ENCODE measurements around the gene ACYP2. TPM values are rescaled to one million over a fixed set of nuclear protein-coding genes. Genes with fewer than 3 reads are reported as not detected.

ACYP2 gene
- polyA plus RNA-seq, 2 donors, result 12.6 to 14.1 TPM

- H3K36me3 ChIP-seq (ENCODE audit: control insufficient read depth in 2 of 2, insufficient read depth in 2 of 2, low read length in 1 of 2), result no peaks in the 10 kb centered on the region
- no peaks in the 10 kb centered on the region for H3K27me3 ChIP-seq (ENCODE audit: control insufficient read depth in 1 of 2, insufficient read depth in 2 of 2, low read length in 2 of 2)
- no peak overlapping the region for H3K27ac ChIP-seq (ENCODE audit: low read depth in 2 of 2, low read length in 1 of 2)
- WGBS, 2 donors, result 49 to 64% methylated on average over 4 of the region's 4 CpGs
- H3K4me3 ChIP-seq (ENCODE audit: low read depth in 1 of 2, low read length in 2 of 2), result no peak overlapping the region
- no peaks in the 10 kb centered on the region for H3K9me3 ChIP-seq (ENCODE audit: control insufficient read depth in 2 of 2, insufficient read depth in 1 of 2, low read depth in 1 of 2, low read length in 1 of 2)
- H3K4me1 ChIP-seq (ENCODE audit: control insufficient read depth in 2 of 2, insufficient read depth in 2 of 2, low read length in 1 of 2), result no peaks in the 10 kb centered on the region
These were observed 118.6 kb downstream of the ACYP2 start for GRCh38 chr2:54233832-54234649.

GRCh38 chr2:54237428-54237827 is 122.0 kb downstream of the ACYP2 start:
- no peaks in the 10 kb centered on the region for H3K9me3 ChIP-seq (ENCODE audit: control insufficient read depth in 2 of 2, insufficient read depth in 1 of 2, low read depth in 1 of 2, low read length in 1 of 2)
- 96 to 97% methylated on average over 2 of the region's 2 CpGs for WGBS, 2 donors
- no peak overlapping the region for H3K27ac ChIP-seq (ENCODE audit: low read depth in 2 of 2, low read length in 1 of 2)
- no peaks in the 10 kb centered on the region for H3K4me1 ChIP-seq (ENCODE audit: control insufficient read depth in 2 of 2, insufficient read depth in 2 of 2, low read length in 1 of 2)
- H3K36me3 ChIP-seq (ENCODE audit: control insufficient read depth in 2 of 2, insufficient read depth in 2 of 2, low read length in 1 of 2), result no peaks in the 10 kb centered on the region
- no peaks in the 10 kb centered on the region for H3K27me3 ChIP-seq (ENCODE audit: control insufficient read depth in 1 of 2, insufficient read depth in 2 of 2, low read length in 2 of 2)
- H3K4me3 ChIP-seq (ENCODE audit: low read depth in 1 of 2, low read length in 2 of 2), result no peak overlapping the region

GRCh38 chr2:54239427-54239826 is 124.0 kb downstream of the ACYP2 start:
- Histone ChIP-seq H3K27ac (ENCODE audit: low read depth in 2 of 2, low read length in 1 of 2) (no peak overlapping the region), H3K27me3 (ENCODE audit: control insufficient read depth in 1 of 2, insufficient read depth in 2 of 2, low read length in 2 of 2) (no peaks in the 10 kb centered on the region), H3K9me3 (ENCODE audit: control insufficient read depth in 2 of 2, insufficient read depth in 1 of 2, low read depth in 1 of 2, low read length in 1 of 2) (no peaks in the 10 kb centered on the region), H3K4me1 (ENCODE audit: control insufficient read depth in 2 of 2, insufficient read depth in 2 of 2, low read length in 1 of 2) (no peaks in the 10 kb centered on the region), H3K4me3 (ENCODE audit: low read depth in 1 of 2, low read length in 2 of 2) (no peak overlapping the region), H3K36me3 (ENCODE audit: control insufficient read depth in 2 of 2, insufficient read depth in 2 of 2, low read length in 1 of 2) (no peaks in the 10 kb centered on the region)
- WGBS, 2 donors, result 87 to 90% methylated on average over 1 of the region's 1 CpG

GRCh38 chr2:54240515-54241469 is 125.4 kb downstream of the ACYP2 start:
- H3K4me3 ChIP-seq (ENCODE audit: low read depth in 1 of 2, low read length in 2 of 2), result no peak overlapping the region
- 59 to 66% methylated on average over 5 of the region's 5 CpGs for WGBS, 2 donors
- H3K27me3 ChIP-seq (ENCODE audit: control insufficient read depth in 1 of 2, insufficient read depth in 2 of 2, low read length in 2 of 2), result no peaks in the 10 kb centered on the region
- H3K27ac ChIP-seq (ENCODE audit: low read depth in 2 of 2, low read length in 1 of 2), result no peak overlapping the region
- H3K9me3 ChIP-seq (ENCODE audit: control insufficient read depth in 2 of 2, insufficient read depth in 1 of 2, low read depth in 1 of 2, low read length in 1 of 2), result no peaks in the 10 kb centered on the region
- H3K4me1 ChIP-seq (ENCODE audit: control insufficient read depth in 2 of 2, insufficient read depth in 2 of 2, low read length in 1 of 2), result no peaks in the 10 kb centered on the region
- no peaks in the 10 kb centered on the region for H3K36me3 ChIP-seq (ENCODE audit: control insufficient read depth in 2 of 2, insufficient read depth in 2 of 2, low read length in 1 of 2)

GRCh38 chr2:54247115-54247514 is 131.7 kb downstream of the ACYP2 start:
- Histone ChIP-seq H3K36me3 (ENCODE audit: control insufficient read depth in 2 of 2, insufficient read depth in 2 of 2, low read length in 1 of 2) (no peaks in the 10 kb centered on the region), H3K27me3 (ENCODE audit: control insufficient read depth in 1 of 2, insufficient read depth in 2 of 2, low read length in 2 of 2) (no peaks in the 10 kb centered on the region), H3K4me3 (ENCODE audit: low read depth in 1 of 2, low read length in 2 of 2) (no peak overlapping the region), H3K27ac (ENCODE audit: low read depth in 2 of 2, low read length in 1 of 2) (no peak overlapping the region), H3K9me3 (ENCODE audit: control insufficient read depth in 2 of 2, insufficient read depth in 1 of 2, low read depth in 1 of 2, low read length in 1 of 2) (no peaks in the 10 kb centered on the region), H3K4me1 (ENCODE audit: control insufficient read depth in 2 of 2, insufficient read depth in 2 of 2, low read length in 1 of 2) (no peaks in the 10 kb centered on the region)
- 58 to 62% methylated on average over 1 of the region's 1 CpG for WGBS, 2 donors

- Histone ChIP-seq H3K27ac (ENCODE audit: low read depth in 2 of 2, low read length in 1 of 2) (no peak overlapping the region), H3K36me3 (ENCODE audit: control insufficient read depth in 2 of 2, insufficient read depth in 2 of 2, low read length in 1 of 2) (no peaks in the 10 kb centered on the region), H3K4me3 (ENCODE audit: low read depth in 1 of 2, low read length in 2 of 2) (no peak overlapping the region), H3K27me3 (ENCODE audit: control insufficient read depth in 1 of 2, insufficient read depth in 2 of 2, low read length in 2 of 2) (no peaks in the 10 kb centered on the region), H3K4me1 (ENCODE audit: control insufficient read depth in 2 of 2, insufficient read depth in 2 of 2, low read length in 1 of 2) (no peaks in the 10 kb centered on the region), H3K9me3 (ENCODE audit: control insufficient read depth in 2 of 2, insufficient read depth in 1 of 2, low read depth in 1 of 2, low read length in 1 of 2) (no peaks in the 10 kb centered on the region)
These were observed 134.2 kb downstream of the ACYP2 start for GRCh38 chr2:54249629-54250028.

- H3K27me3 ChIP-seq (ENCODE audit: control insufficient read depth in 1 of 2, insufficient read depth in 2 of 2, low read length in 2 of 2), result no peaks in the 10 kb centered on the region
- no peaks in the 10 kb centered on the region for H3K36me3 ChIP-seq (ENCODE audit: control insufficient read depth in 2 of 2, insufficient read depth in 2 of 2, low read length in 1 of 2)
- no peaks in the 10 kb centered on the region for H3K4me1 ChIP-seq (ENCODE audit: control insufficient read depth in 2 of 2, insufficient read depth in 2 of 2, low read length in 1 of 2)
- no peaks in the 10 kb centered on the region for H3K9me3 ChIP-seq (ENCODE audit: control insufficient read depth in 2 of 2, insufficient read depth in 1 of 2, low read depth in 1 of 2, low read length in 1 of 2)
- no peak overlapping the region for H3K27ac ChIP-seq (ENCODE audit: low read depth in 2 of 2, low read length in 1 of 2)
- no peak overlapping the region for H3K4me3 ChIP-seq (ENCODE audit: low read depth in 1 of 2, low read length in 2 of 2)
These were observed 138.8 kb downstream of the ACYP2 start for GRCh38 chr2:54254180-54254579.

GRCh38 chr2:54255230-54256090 is 140.0 kb downstream of the ACYP2 start:
- 92 to 93% methylated on average over 37 of the region's 37 CpGs for WGBS, 2 donors
- Histone ChIP-seq H3K36me3 (ENCODE audit: control insufficient read depth in 2 of 2, insufficient read depth in 2 of 2, low read length in 1 of 2) (no peaks in the 10 kb centered on the region), H3K27me3 (ENCODE audit: control insufficient read depth in 1 of 2, insufficient read depth in 2 of 2, low read length in 2 of 2) (no peaks in the 10 kb centered on the region), H3K9me3 (ENCODE audit: control insufficient read depth in 2 of 2, insufficient read depth in 1 of 2, low read depth in 1 of 2, low read length in 1 of 2) (no peaks in the 10 kb centered on the region), H3K27ac (ENCODE audit: low read depth in 2 of 2, low read length in 1 of 2) (no peak overlapping the region), H3K4me3 (ENCODE audit: low read depth in 1 of 2, low read length in 2 of 2) (no peak overlapping the region), H3K4me1 (ENCODE audit: control insufficient read depth in 2 of 2, insufficient read depth in 2 of 2, low read length in 1 of 2) (no peaks in the 10 kb centered on the region)

GRCh38 chr2:54256091-54256694 is 140.8 kb downstream of the ACYP2 start, which contains the start of gene TSPYL6:
TSPYL6 (minus strand) TSS chr2:54256229; CDS start chr2:54256151, 78 bp downstream.
- Histone ChIP-seq H3K9me3 (ENCODE audit: control insufficient read depth in 2 of 2, insufficient read depth in 1 of 2, low read depth in 1 of 2, low read length in 1 of 2) (no peaks in the 10 kb centered on the region), H3K27me3 (ENCODE audit: control insufficient read depth in 1 of 2, insufficient read depth in 2 of 2, low read length in 2 of 2) (no peaks in the 10 kb centered on the region), H3K4me3 (ENCODE audit: low read depth in 1 of 2, low read length in 2 of 2) (no peak within 1 kb of the TSS), H3K27ac (ENCODE audit: low read depth in 2 of 2, low read length in 1 of 2) (no peak within 1 kb of the TSS), H3K4me1 (ENCODE audit: control insufficient read depth in 2 of 2, insufficient read depth in 2 of 2, low read length in 1 of 2) (no peaks in the 10 kb centered on the region), H3K36me3 (ENCODE audit: control insufficient read depth in 2 of 2, insufficient read depth in 2 of 2, low read length in 1 of 2) (no peaks in the 10 kb centered on the region)
- WGBS, 2 donors, result 97% methylated on average over 25 of the region's 25 CpGs

All from esophagus (tissue), 2 donors.